OCI-LY1 (cell line): Measurements from ENCODE around the gene MED22.

Experiments used
- H2AFZ ChIP-seq: fragments of 200-600 bp; sonication (generic), shearing (Covaris generic); 2 replicates; pipeline ENCODE4 v1.6.0; 2014; ENCODE audit warnings: antibody characterized with exemption, mild to moderate bottlenecking, low read length
- H3F3A ChIP-seq: fragments of 200-600 bp; sonication (generic), shearing (Covaris generic); 2 replicates; pipeline ENCODE4 v1.6.0; 2014; ENCODE audit warnings: mild to moderate bottlenecking, antibody characterized with exemption, low read length, moderate library complexity; ENCODE audit not compliant: insufficient read depth
- H3K27ac ChIP-seq: fragments of 200-600 bp; sonication (generic); 2 replicates; pipeline ENCODE4 v1.5.1; 2014; ENCODE audit warnings: low read length, mixed run types, mild to moderate bottlenecking, low read depth; ENCODE audit not compliant: poor library complexity, severe bottlenecking
- H3K27me3 ChIP-seq: fragments of 200-600 bp; sonication (generic); 2 replicates; pipeline ENCODE4 v1.6.0; 2014; ENCODE audit warnings: antibody characterized with exemption, mild to moderate bottlenecking, low read length, moderate library complexity; ENCODE audit not compliant: insufficient read depth
- H3K36me3 ChIP-seq: fragments of 200-600 bp; sonication (generic); 2 replicates; pipeline ENCODE4 v1.6.1; 2014; ENCODE audit warnings: mild to moderate bottlenecking, antibody characterized with exemption, low read length, moderate library complexity, mixed read lengths; ENCODE audit not compliant: insufficient read depth
- H3K4me1 ChIP-seq: fragments of 200-600 bp; sonication (generic); 2 replicates; pipeline ENCODE4 v1.5.1; 2014; ENCODE audit warnings: mild to moderate bottlenecking, low read length, moderate library complexity; ENCODE audit not compliant: insufficient read depth, severe bottlenecking
- H3K4me2 ChIP-seq: fragments of 200-600 bp; sonication (generic), shearing (Covaris generic); 2 replicates; pipeline ENCODE4 v1.6.1; 2014; ENCODE audit warnings: low read length
- H3K4me3 ChIP-seq: fragments of 200-600 bp; sonication (generic); 2 replicates; pipeline ENCODE4 v1.5.1; 2014; ENCODE audit warnings: low read length, low read depth, mild to moderate bottlenecking, mixed read lengths; ENCODE audit not compliant: poor library complexity, severe bottlenecking
- H3K79me2 ChIP-seq: fragments of 200-600 bp; shearing (Covaris generic); 2 replicates; pipeline ENCODE4 v1.6.1; 2016; ENCODE audit warnings: mixed run types, low read length, mixed read lengths; ENCODE audit not compliant: insufficient read depth
- H3K9ac ChIP-seq: fragments of 200-600 bp; sonication (generic), shearing (Covaris generic); 2 replicates; pipeline ENCODE4 v1.6.1; 2014; ENCODE audit warnings: mild to moderate bottlenecking, low read length, mixed read lengths
- H3K9me2 ChIP-seq: fragments of 200-600 bp; sonication (generic), shearing (Covaris generic); 2 replicates; pipeline ENCODE4 v1.6.1; 2014; ENCODE audit warnings: low read depth, mild to moderate bottlenecking, low read length, mixed read lengths
- H3K9me3 ChIP-seq: fragments of 200-600 bp; shearing (Covaris generic); 2 replicates; pipeline ENCODE4 v1.6.1; 2014; ENCODE audit warnings: low read length, mixed read lengths
- H4K20me1 ChIP-seq: fragments of 200-600 bp; sonication (generic), shearing (Covaris generic); 2 replicates; pipeline ENCODE4 v1.6.0; 2016; ENCODE audit warnings: mild to moderate bottlenecking, low read length; ENCODE audit not compliant: insufficient read depth
- EZH2 ChIP-seq: fragments of 200-600 bp; sonication (generic), shearing (Covaris generic); IDR thresholded peaks from 2 replicates; pipeline ENCODE4 v1.8.0; 2017; ENCODE audit warnings: borderline replicate concordance, mixed run types, mild to moderate bottlenecking, antibody characterized with exemption, low read length, moderate library complexity, mixed read lengths
- TF ChIP-seq, protein P1 (sequence below): fragments of 200-600 bp; sonication (generic), shearing (Covaris generic); IDR thresholded peaks from 2 replicates; pipeline ENCODE4 v1.5.1; 2017; ENCODE audit warnings: mild to moderate bottlenecking, antibody characterized with exemption, low read length, moderate library complexity, mixed read lengths

MED22 gene

DNA sequence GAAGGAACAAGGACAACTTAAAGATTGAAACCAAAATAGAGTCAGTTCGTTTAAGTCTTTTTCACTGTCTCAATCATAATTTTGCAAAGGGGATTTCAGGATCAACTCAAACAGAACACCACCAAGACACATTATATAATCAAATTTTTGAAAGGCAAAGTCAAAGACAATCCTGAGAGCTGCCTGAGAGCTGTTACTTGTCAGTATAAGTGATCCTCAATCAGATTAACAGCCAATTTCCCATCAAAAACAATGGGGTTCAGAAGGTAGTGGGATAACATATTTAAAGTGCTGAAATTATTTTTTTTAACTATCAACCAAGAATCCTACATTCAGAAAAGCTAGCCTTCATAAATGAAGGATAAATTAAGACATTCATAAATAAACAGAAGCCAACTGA is 53.7 kb downstream of the MED22 start:
- no peaks in the 10 kb centered on the region for H3F3A ChIP-seq
- H3K9me3 ChIP-seq = peaks cover 16% of the 10 kb centered on the region
- H3K4me2 ChIP-seq = no peak overlapping the region
- no peak overlapping the region for H2AFZ ChIP-seq
- H3K36me3 ChIP-seq = no peaks in the 10 kb centered on the region
- H3K4me1 ChIP-seq = no peaks in the 10 kb centered on the region
- H3K9ac ChIP-seq = no peak overlapping the region
- H3K9me2 ChIP-seq = no peaks in the 10 kb centered on the region
- H3K79me2 ChIP-seq = no peaks in the 10 kb centered on the region
- no peak for TF ChIP-seq EZH2
- TF ChIP-seq, protein P1, sequence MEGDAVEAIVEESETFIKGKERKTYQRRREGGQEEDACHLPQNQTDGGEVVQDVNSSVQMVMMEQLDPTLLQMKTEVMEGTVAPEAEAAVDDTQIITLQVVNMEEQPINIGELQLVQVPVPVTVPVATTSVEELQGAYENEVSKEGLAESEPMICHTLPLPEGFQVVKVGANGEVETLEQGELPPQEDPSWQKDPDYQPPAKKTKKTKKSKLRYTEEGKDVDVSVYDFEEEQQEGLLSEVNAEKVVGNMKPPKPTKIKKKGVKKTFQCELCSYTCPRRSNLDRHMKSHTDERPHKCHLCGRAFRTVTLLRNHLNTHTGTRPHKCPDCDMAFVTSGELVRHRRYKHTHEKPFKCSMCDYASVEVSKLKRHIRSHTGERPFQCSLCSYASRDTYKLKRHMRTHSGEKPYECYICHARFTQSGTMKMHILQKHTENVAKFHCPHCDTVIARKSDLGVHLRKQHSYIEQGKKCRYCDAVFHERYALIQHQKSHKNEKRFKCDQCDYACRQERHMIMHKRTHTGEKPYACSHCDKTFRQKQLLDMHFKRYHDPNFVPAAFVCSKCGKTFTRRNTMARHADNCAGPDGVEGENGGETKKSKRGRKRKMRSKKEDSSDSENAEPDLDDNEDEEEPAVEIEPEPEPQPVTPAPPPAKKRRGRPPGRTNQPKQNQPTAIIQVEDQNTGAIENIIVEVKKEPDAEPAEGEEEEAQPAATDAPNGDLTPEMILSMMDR = no peak
- H4K20me1 ChIP-seq = no peaks in the 10 kb centered on the region
- no peak overlapping the region for H3K27ac ChIP-seq
- H3K27me3 ChIP-seq = no peaks in the 10 kb centered on the region
- H3K4me3 ChIP-seq = no peak overlapping the region

DNA sequence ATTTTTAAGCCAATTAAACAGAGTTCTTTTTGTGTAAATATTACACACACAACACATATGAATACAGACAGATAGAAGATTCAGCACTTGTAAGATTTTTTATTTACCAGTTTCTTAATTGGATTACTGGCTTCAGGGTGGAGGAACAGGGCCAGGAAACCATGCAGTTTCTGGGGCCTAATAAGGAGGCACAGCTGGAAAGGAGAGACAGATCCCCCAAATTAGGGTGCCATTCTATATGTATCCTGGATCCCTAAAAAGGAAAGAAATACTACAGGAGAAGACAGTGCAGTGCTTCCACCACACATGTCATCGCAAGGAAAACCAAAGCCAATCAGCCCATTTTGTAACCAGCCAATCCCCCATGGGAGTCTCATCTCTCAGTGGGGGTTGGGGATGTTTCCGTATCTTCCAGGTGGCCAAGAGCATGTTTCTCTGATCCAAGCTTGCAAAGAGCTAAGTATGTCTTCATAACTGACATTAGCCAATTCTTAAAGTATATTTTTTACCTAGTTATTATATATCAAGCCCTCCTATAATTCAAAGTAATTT is 57.1 kb downstream of the MED22 start:
- H3K4me2 ChIP-seq = no peak overlapping the region

More for the DNA sequence above, 57.1 kb downstream of the MED22 start:
- Histone ChIP-seq H4K20me1 (no peaks in the 10 kb centered on the region), H3K27ac (no peak overlapping the region), H3K9me2 (no peaks in the 10 kb centered on the region), H3K27me3 (no peaks in the 10 kb centered on the region), H3F3A (no peaks in the 10 kb centered on the region), H3K9me3 (peaks cover 18% of the 10 kb centered on the region), H2AFZ (no peak overlapping the region), H3K4me1 (no peaks in the 10 kb centered on the region), H3K36me3 (no peaks in the 10 kb centered on the region), H3K79me2 (no peaks in the 10 kb centered on the region), H3K4me3 (no peak overlapping the region), H3K9ac (no peak overlapping the region)
- TF ChIP-seq, protein P1 = no peak
- no peak for TF ChIP-seq EZH2
